Activated T-cell treated with anti-CD3 and anti-CD28 coated beads, Interleukin-2, amount 50 U/mL, for 24 hours (primary cell): ENCODE measurements around the gene RNF126.

ENCODE experiments used
- DNase-seq: peaks from one replicate; pipeline ENCODE4 v3.0.0-alpha.2; 2020
- H3K27ac Mint-ChIP-seq: 2 replicates; pipeline ENCODE4 v1.8.0; 2020; ENCODE audit warnings: mild to moderate bottlenecking, mixed read lengths
- H3K27me3 Mint-ChIP-seq: 2 replicates; pipeline ENCODE4 v1.8.0; 2020; ENCODE audit warnings: mixed read lengths
- H3K36me3 Mint-ChIP-seq: 2 replicates; pipeline ENCODE4 v1.8.0; 2020; ENCODE audit warnings: low read depth, mixed read lengths
- H3K4me1 Mint-ChIP-seq: 2 replicates; pipeline ENCODE4 v1.8.0; 2020; ENCODE audit warnings: low read depth, mixed read lengths
- H3K4me3 Mint-ChIP-seq: 2 replicates; pipeline ENCODE4 v1.8.0; 2020; ENCODE audit warnings: mild to moderate bottlenecking, moderate library complexity, mixed read lengths
- H3K9me3 Mint-ChIP-seq: 2 replicates; pipeline ENCODE4 v1.8.0; 2020; ENCODE audit warnings: mixed read lengths

RNF126 gene

GRCh38 chr19:648305-648704 is 14.7 kb downstream of the RNF126 start:
- Mint-ChIP-seq H3K27ac (no peak overlapping the region), H3K27me3 (no peaks in the 10 kb centered on the region), H3K9me3 (no peaks in the 10 kb centered on the region), H3K4me3 (no peak overlapping the region), H3K4me1 (peaks cover 4% of the 10 kb centered on the region), H3K36me3 (peaks cover 62% of the 10 kb centered on the region)
- no peak for DNase-seq

DNA sequence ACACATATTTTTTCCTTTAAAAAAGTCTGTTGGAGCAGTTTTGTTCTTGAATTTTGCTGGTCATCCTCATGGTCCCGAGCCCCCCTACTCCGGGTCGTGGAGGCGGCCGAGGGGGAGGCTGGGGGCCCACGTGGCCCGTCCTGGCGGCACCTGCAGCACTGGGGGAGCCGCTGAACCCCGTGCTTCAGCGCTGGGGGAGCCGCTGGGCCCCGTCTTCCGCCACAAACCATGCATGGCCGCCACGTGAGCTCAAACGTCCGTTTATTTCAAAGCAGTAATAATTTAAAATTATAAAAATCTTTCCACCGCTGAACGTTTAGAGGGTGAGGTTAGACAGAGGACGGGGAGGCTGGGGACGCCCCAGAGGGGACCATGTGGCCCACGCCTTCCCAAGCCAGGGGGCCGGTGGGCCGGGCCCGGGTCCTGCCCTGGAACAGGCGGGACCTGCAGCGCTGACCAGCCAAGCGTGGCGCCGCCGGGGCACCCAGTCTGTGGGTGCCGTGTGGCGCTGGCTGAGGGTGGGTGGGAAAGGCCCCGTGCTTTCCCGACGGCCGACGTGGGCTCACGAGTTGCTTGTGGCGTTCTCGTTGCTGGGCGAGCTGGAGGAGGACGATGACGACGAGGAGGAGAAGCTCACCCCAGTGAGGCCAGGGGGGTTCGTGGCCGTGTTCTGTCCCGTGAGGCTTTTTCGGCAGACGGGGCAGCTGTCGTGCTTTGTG is 15.3 kb downstream of the RNF126 start:
- Mint-ChIP-seq H3K36me3 (peaks cover 60% of the 10 kb centered on the region), H3K9me3 (no peaks in the 10 kb centered on the region), H3K4me3 (no peak overlapping the region), H3K27ac (no peak overlapping the region), H3K4me1 (peaks cover 2% of the 10 kb centered on the region), H3K27me3 (no peaks in the 10 kb centered on the region)
- DNase-seq = no peak

GRCh38 chr19:646779-647565 is 16.0 kb downstream of the RNF126 start:
- DNase-seq = no peak
- H3K4me1 Mint-ChIP-seq = peaks cover 2% of the 10 kb centered on the region
- no peak overlapping the region for H3K4me3 Mint-ChIP-seq
- peaks cover 57% of the 10 kb centered on the region for H3K36me3 Mint-ChIP-seq
- H3K27ac Mint-ChIP-seq = no peak overlapping the region
- H3K9me3 Mint-ChIP-seq = no peaks in the 10 kb centered on the region
- no peaks in the 10 kb centered on the region for H3K27me3 Mint-ChIP-seq

DNA sequence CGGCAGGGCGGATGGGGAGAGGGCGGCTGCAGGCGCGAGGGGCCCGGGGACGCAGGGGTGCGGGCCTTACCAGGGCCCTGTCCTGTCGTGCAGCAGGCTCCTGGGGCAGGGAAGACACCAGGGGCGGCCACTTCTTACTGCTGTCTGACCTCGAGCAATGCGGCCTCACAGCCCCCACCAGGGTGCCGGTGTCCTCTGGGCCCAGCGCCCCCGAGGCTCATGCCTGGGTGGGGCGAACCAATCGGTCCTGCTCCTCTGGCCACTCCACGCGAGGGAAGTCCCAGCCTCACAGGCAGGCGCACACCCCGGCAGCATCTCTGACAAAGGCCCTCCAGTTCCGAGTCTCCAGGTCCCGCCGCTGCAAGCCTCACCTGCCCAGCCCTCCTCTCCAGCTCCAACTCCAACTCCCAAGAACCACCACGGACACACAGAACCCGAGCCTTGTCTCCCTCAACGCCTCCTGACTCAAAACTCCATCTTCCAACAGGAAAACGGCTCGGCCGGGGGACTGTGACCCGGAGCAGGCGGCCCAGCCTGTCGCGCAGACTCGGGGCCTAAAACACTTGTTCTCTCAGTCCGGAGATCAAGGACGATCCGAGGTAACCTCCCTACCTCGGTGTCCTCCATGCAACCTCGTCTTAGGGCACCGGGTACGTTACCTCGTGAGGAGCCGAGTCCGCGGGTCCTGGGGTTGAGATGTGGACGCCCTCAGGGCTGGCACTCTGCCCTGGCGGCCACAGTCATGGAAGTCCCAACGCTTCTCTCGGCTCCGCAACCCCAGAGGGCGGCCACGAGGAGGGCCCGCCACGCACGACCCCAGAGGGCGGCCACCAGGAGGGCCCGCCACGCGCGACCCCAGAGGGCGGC is 16.9 kb downstream of the RNF126 start:
- Mint-ChIP-seq H3K27me3 (no peaks in the 10 kb centered on the region), H3K36me3 (peaks cover 56% of the 10 kb centered on the region), H3K4me3 (no peak overlapping the region), H3K27ac (peak overlapping the region; percentile 37), H3K4me1 (peaks cover 2% of the 10 kb centered on the region), H3K9me3 (no peaks in the 10 kb centered on the region)
- no peak for DNase-seq

DNA sequence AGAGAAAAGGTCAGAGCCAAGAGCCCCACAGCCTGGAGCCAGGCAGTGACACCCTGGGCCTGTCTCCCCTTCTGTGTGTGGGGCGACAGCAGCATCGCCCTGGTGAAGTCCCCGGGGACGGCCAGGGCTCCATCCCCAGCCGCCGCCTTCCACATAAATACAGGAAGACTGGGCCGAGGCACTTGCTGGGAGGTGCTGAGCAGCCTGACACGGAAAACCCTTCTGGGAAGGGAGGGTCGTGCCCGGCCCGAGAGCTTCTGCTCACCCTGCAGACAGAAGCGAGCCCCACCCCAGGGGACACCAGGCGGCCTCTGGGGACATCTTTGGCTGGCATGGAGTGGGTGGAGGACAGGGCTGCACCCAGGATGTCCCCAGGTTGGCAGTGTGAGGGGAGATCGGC is 18.2 kb downstream of the RNF126 start:
- H3K4me1 Mint-ChIP-seq = no peaks in the 10 kb centered on the region
- no peaks in the 10 kb centered on the region for H3K9me3 Mint-ChIP-seq
- DNase-seq = no peak
- H3K27ac Mint-ChIP-seq = no peak overlapping the region
- peaks cover 49% of the 10 kb centered on the region for H3K36me3 Mint-ChIP-seq
- no peak overlapping the region for H3K4me3 Mint-ChIP-seq
- no peaks in the 10 kb centered on the region for H3K27me3 Mint-ChIP-seq

- DNase-seq = no peak
- H3K4me1 Mint-ChIP-seq = peaks cover 1% of the 10 kb centered on the region
- H3K27ac Mint-ChIP-seq = no peak overlapping the region
- H3K4me3 Mint-ChIP-seq = no peak overlapping the region
- H3K9me3 Mint-ChIP-seq = no peaks in the 10 kb centered on the region
- peaks cover 47% of the 10 kb centered on the region for H3K36me3 Mint-ChIP-seq
- no peaks in the 10 kb centered on the region for H3K27me3 Mint-ChIP-seq
These were observed 18.7 kb downstream of the RNF126 start for GRCh38 chr19:644363-644762.

DNA sequence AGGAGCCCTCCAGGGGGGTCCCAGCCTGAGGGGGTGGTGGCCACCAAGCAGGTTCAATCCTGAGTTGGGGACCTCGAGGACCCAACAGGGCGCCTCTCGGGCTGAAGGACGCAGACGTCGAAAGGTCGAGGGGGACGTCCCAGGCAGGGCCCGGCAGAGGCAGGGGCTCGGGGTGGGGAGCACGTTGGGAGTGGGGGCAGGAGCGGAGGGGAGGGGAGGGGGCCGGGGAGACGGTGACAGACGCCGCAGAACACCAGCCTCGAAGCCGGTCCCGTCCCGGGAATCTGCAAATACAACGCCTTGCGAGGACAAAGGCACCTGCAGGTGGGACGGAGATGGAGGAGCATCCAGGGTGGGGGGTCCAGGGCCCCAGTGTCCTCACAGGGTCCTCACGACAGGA is 19.3 kb downstream of the RNF126 start:
- H3K36me3 Mint-ChIP-seq = peaks cover 42% of the 10 kb centered on the region
- no peak overlapping the region for H3K27ac Mint-ChIP-seq
- no peaks in the 10 kb centered on the region for H3K27me3 Mint-ChIP-seq
- no peaks in the 10 kb centered on the region for H3K9me3 Mint-ChIP-seq
- DNase-seq = no peak
- H3K4me1 Mint-ChIP-seq = peaks cover 6% of the 10 kb centered on the region
- no peak overlapping the region for H3K4me3 Mint-ChIP-seq

DNA sequence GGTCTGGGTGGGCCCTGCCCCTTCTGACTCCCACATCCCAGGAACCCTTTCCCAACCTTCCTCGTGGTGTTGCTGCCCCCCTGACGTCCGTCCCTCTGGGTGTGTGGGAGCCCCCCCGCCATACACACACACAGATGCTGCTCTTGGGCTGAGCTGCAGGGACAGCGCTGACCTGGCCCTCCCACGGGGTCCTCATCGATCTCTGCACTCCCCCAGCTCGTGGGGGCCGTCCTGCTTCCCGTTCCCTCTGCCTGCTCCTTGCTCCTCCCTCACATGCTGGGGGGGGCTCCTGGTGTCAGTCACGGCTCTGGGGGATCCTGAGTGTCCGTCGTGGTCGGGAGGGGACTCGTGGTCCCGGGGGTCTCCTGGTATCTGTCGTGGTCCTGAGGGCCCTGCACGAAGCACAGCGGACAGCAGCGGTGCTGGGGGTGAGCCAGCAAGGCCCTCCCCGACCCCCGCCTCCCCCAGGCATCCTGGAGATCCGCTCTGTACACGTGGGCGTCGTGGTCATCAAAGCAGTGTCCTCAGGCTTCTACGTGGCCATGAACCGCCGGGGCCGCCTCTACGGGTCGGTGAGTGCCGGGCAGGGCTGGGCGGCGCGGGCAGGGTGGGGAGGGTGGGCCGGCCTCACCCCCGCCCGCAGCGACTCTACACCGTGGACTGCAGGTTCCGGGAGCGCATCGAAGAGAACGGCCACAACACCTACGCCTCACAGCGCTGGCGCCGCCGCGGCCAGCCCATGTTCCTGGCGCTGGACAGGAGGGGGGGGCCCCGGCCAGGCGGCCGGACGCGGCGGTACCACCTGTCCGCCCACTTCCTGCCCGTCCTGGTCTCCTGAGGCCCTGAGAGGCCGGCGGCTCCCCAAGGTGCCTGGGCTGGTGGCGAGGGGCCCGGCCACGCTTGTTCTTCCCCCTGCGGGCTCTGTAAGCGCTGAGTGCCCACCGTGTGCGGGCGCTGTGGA is 20.0 kb downstream of the RNF126 start:
- Mint-ChIP-seq H3K4me1 (peaks cover 6% of the 10 kb centered on the region), H3K9me3 (no peaks in the 10 kb centered on the region), H3K27ac (peak overlapping the region; percentile 44), H3K36me3 (peaks cover 38% of the 10 kb centered on the region), H3K27me3 (no peaks in the 10 kb centered on the region), H3K4me3 (no peak overlapping the region)
- no peak for DNase-seq

- DNase-seq = no peak
- H3K4me3 Mint-ChIP-seq = no peak overlapping the region
- no peaks in the 10 kb centered on the region for H3K27me3 Mint-ChIP-seq
- no peaks in the 10 kb centered on the region for H3K9me3 Mint-ChIP-seq
- peaks cover 29% of the 10 kb centered on the region for H3K36me3 Mint-ChIP-seq
- no peak overlapping the region for H3K27ac Mint-ChIP-seq
- peaks cover 9% of the 10 kb centered on the region for H3K4me1 Mint-ChIP-seq
These were observed 21.3 kb downstream of the RNF126 start for GRCh38 chr19:641702-642101.

- H3K27me3 Mint-ChIP-seq = no peaks in the 10 kb centered on the region
- peaks cover 9% of the 10 kb centered on the region for H3K4me1 Mint-ChIP-seq
- H3K4me3 Mint-ChIP-seq = no peak overlapping the region
- DNase-seq = no peak
- peaks cover 21% of the 10 kb centered on the region for H3K36me3 Mint-ChIP-seq
- H3K9me3 Mint-ChIP-seq = no peaks in the 10 kb centered on the region
- H3K27ac Mint-ChIP-seq = no peak overlapping the region
These were observed 22.3 kb downstream of the RNF126 start for GRCh38 chr19:640606-641189.

GRCh38 chr19:640161-640558 is 22.9 kb downstream of the RNF126 start:
- no peak overlapping the region for H3K27ac Mint-ChIP-seq
- DNase-seq = no peak
- peaks cover 9% of the 10 kb centered on the region for H3K4me1 Mint-ChIP-seq
- no peak overlapping the region for H3K4me3 Mint-ChIP-seq
- H3K9me3 Mint-ChIP-seq = no peaks in the 10 kb centered on the region
- no peaks in the 10 kb centered on the region for H3K27me3 Mint-ChIP-seq
- H3K36me3 Mint-ChIP-seq = peaks cover 17% of the 10 kb centered on the region

GRCh38 chr19:639253-640160 is 23.5 kb downstream of the RNF126 start, which contains the start of gene FGF22:
FGF22 (plus strand) TSS chr19:639879; CDS start chr19:639926, 47 bp downstream.
- Mint-ChIP-seq H3K4me3 (peak within 1 kb of the TSS; percentile 76), H3K27ac (peak within 1 kb of the TSS; percentile 89), H3K4me1 (peaks cover 9% of the 10 kb centered on the region)

DNA sequence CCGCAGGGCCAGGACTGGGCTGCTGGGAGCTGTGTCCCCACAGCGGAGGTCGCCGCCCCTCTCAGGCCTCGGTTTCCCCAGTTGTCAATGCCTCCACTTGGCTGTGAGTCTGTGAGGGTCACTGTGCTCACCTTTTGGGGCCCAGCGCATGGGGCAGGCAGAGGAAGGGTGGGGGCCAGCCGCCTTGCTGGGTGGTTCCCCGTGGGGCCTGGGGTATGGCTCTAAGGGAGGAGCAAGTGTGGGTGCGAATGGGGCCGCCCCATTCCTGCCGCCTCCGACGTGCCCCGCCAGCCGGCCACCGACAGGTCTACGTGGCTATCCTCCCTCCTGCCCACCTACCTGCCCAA is 24.1 kb downstream of the RNF126 start:
- H3K27me3 Mint-ChIP-seq = no peaks in the 10 kb centered on the region
- no peaks in the 10 kb centered on the region for H3K9me3 Mint-ChIP-seq
- DNase-seq = no peak
- peaks cover 13% of the 10 kb centered on the region for H3K4me1 Mint-ChIP-seq
- H3K4me3 Mint-ChIP-seq = peak overlapping the region; percentile 76
- H3K36me3 Mint-ChIP-seq = peaks cover 7% of the 10 kb centered on the region
- no peak overlapping the region for H3K27ac Mint-ChIP-seq

More at GRCh38 chr19:639253-640160, 23.5 kb downstream of the RNF126 start, which contains the start of gene FGF22:
- Mint-ChIP-seq H3K9me3 (no peaks in the 10 kb centered on the region), H3K36me3 (peaks cover 10% of the 10 kb centered on the region), H3K27me3 (no peaks in the 10 kb centered on the region)
- peak; percentile 98 for DNase-seq
